GM13976 (cell line): ENCODE data around the gene ADGRG6.

Experiments used
- DNase-seq: peaks from one replicate; pipeline ENCODE4 v3.0.0; 2012; ENCODE audit warnings: low spot score
- CTCF ChIP-seq: IDR thresholded peaks from 2 replicates; pipeline ENCODE4 v1.5.1; 2012; ENCODE audit warnings: borderline replicate concordance, mild to moderate bottlenecking; ENCODE audit not compliant: insufficient read depth; ENCODE audit errors: extremely low read depth, missing control alignments, control extremely low read depth
- in situ Hi-C: fragments of 300-500 bp; cut with MboI; formaldehyde crosslinking; loops from one replicate; pipeline ENCODE4 v1.12.0; 2022; ENCODE audit warnings: low sequenced_read_pairs, mixed read lengths, inconsistent platforms; ENCODE audit not compliant: unreplicated experiment

The ADGRG6 gene

GRCh38 chr6:142262231-142262630, 39.6 kb upstream of the ADGRG6 start:
- no peak for TF ChIP-seq CTCF
- in situ Hi-C loops: no loop called here
- DNase-seq: no peak

GRCh38 chr6:142265476-142265875, 36.3 kb upstream of the ADGRG6 start:
- in situ Hi-C loops: no loop called here
- DNase-seq: no peak
- TF ChIP-seq CTCF: no peak

GRCh38 chr6:142266060-142266459, 35.7 kb upstream of the ADGRG6 start:
- DNase-seq: no peak
- in situ Hi-C loops: no loop called here

DNA sequence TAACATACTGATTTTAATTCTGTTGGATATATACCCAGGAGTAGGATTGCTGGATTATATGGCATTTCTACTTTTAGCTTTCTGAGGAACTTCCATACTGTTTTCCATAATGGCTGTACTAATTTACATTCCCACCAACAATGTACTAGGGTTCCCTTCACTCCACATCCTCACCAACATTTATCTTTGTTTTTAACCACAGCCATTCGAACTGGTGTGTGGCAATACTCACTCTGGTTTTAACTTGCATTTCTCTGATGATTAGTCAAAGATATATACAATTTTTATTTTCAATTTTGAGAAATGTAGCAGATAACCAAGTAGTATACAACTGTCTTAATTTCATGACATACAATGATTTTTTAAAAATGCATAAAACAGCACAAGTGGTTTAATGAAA, 30.3 kb upstream of the ADGRG6 start:
- no peak for TF ChIP-seq CTCF
- no peak for DNase-seq
- in situ Hi-C loops: no loop called here

More at GRCh38 chr6:142266060-142266459, 35.7 kb upstream of the ADGRG6 start:
- TF ChIP-seq CTCF: no peak

GRCh38 chr6:142274656-142275055, 27.2 kb upstream of the ADGRG6 start:
- in situ Hi-C loops: no loop called here
- no peak for TF ChIP-seq CTCF
- no peak for DNase-seq

GRCh38 chr6:142275236-142276006, 26.4 kb upstream of the ADGRG6 start:
- no peak for DNase-seq
- in situ Hi-C loops: no loop called here
- TF ChIP-seq CTCF: no peak
